Measurements from ENCODE around the gene CDX1. TPM values are rescaled to one million over a fixed set of nuclear protein-coding genes. Genes with fewer than 3 reads are reported as not detected.

Gene CDX1
- total RNA-seq, 1 donor from 2014 or later, result not detected

DNA sequence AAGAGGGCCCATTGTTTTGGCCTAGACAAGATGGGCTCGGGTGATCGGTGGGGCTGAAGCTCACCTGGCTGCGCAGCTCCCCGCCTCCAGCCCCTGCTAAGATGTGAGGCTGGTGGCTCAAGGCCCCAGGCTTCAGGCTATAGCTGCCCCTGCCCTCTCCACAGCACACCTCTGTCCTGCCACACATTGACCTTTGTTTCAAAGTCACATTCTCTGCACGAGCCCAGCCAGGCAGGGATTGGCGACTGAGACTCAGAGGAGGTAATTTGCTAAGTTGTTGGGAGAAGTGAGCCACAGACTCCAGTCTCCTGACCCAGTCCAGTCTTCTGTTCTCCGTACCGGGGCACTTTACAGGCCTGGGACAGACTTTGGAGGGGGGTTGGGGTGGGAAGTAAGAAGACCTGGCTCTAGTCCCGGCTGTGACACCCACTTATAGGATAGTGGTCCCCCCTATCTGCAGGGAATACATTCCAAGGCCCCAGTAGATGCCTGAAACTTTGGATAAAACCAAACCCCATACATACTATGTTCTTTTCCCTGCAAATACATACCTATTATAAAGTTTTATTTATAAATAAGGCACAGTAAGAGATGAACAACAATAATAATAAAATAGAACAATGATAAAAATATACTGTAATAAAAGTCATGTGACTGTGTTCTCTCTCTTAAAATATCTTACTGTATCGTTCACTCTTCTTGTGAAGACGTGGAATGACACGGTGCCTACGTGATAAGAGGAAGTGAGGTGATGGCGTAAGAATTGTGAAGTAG lies 24.2 kb upstream of the CDX1 start:
- no peaks in the 10 kb centered on the region for H3K36me3 Mint-ChIP-seq (ENCODE audit: unreplicated experiment)
- peaks cover 5% of the 10 kb centered on the region for H3K27me3 Mint-ChIP-seq (ENCODE audit: unreplicated experiment)
- TF ChIP-seq, protein P1, sequence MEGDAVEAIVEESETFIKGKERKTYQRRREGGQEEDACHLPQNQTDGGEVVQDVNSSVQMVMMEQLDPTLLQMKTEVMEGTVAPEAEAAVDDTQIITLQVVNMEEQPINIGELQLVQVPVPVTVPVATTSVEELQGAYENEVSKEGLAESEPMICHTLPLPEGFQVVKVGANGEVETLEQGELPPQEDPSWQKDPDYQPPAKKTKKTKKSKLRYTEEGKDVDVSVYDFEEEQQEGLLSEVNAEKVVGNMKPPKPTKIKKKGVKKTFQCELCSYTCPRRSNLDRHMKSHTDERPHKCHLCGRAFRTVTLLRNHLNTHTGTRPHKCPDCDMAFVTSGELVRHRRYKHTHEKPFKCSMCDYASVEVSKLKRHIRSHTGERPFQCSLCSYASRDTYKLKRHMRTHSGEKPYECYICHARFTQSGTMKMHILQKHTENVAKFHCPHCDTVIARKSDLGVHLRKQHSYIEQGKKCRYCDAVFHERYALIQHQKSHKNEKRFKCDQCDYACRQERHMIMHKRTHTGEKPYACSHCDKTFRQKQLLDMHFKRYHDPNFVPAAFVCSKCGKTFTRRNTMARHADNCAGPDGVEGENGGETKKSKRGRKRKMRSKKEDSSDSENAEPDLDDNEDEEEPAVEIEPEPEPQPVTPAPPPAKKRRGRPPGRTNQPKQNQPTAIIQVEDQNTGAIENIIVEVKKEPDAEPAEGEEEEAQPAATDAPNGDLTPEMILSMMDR (IDR thresholded peaks at IDR 0.05; ENCODE audit: partially characterized antibody, unreplicated experiment), result no peak
- peaks cover 5% of the 10 kb centered on the region for H3K9me3 Mint-ChIP-seq (ENCODE audit: unreplicated experiment)
- no peak overlapping the region for H3K4me3 Mint-ChIP-seq (ENCODE audit: unreplicated experiment)
- H3K4me1 Mint-ChIP-seq (ENCODE audit: low read depth, unreplicated experiment), result peaks cover 30% of the 10 kb centered on the region
- H3K27ac Mint-ChIP-seq (ENCODE audit: unreplicated experiment), result no peak overlapping the region
- no peak for DNase-seq

DNA sequence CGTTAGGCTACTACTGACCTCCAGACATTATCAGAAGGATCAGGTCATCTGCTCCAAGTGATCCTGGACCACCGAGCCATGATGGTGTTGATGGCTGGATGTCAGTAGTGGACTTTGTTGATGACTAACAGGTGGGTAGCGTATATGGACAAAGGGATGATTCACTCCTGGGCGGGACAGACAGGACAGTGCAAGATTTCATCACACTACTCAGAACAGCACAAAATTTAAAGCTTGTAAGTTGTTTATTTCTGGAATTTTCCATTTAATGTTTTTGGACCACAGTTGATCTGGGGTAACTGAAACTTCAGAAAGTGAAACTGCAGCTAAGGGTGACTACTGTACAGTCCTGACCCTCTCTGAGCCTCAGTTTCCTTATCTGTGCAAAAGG lies 23.6 kb upstream of the CDX1 start:
- peaks cover 30% of the 10 kb centered on the region for H3K4me1 Mint-ChIP-seq (ENCODE audit: low read depth, unreplicated experiment)
- no peak for DNase-seq
- TF ChIP-seq, protein P1 (IDR thresholded peaks at IDR 0.05; ENCODE audit: partially characterized antibody, unreplicated experiment), result no peak
- H3K4me3 Mint-ChIP-seq (ENCODE audit: unreplicated experiment), result no peak overlapping the region
- no peaks in the 10 kb centered on the region for H3K36me3 Mint-ChIP-seq (ENCODE audit: unreplicated experiment)
- H3K27ac Mint-ChIP-seq (ENCODE audit: unreplicated experiment), result no peak overlapping the region
- peaks cover 5% of the 10 kb centered on the region for H3K27me3 Mint-ChIP-seq (ENCODE audit: unreplicated experiment)
- peaks cover 2% of the 10 kb centered on the region for H3K9me3 Mint-ChIP-seq (ENCODE audit: unreplicated experiment)

DNA sequence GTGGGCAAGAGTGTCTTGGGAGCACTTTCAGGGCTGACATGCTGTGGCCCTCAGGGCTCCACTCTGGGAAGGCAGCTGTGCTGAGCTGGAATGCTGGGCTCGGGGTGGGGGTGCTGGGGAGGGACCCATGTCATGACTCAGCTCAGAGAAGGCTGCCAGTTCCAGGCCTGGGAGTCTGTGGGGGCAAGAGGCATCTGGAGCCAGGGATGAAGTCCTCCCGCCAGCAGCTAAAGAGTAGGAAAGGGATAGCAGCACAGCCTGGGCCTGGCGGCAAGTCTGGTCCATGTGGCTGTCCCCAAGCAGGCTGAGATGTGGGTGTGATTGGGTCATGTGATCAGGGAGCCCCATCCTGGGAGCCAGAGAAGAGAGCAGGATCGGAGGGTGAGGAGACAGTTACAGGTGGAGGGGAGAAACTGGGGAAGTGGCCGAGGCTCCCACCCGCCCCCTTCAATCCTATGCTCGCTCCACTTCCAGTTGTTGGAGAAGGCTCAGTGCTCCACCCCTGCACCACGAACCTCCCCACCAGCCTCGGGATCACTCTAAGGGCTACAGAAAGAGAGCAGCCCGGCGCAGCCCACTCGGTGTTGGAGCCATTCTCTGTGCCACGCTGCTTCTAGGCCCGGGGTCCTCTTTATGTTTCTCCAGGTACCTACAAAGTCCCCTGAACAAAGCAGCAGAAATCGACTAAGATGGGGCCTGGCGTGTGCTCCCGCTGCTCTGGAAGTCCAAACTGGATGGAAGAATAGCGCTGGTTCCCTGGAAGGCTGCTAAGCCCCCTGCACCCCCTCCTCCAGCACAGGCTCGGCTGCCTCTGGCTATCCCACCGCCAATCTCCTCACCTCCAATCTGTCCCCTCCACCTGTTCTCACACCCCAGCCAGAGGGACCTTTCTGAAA lies 23.0 kb upstream of the CDX1 start:
- H3K9me3 Mint-ChIP-seq (ENCODE audit: unreplicated experiment), result peaks cover 2% of the 10 kb centered on the region
- no peak for DNase-seq
- H3K4me1 Mint-ChIP-seq (ENCODE audit: low read depth, unreplicated experiment), result peaks cover 26% of the 10 kb centered on the region
- H3K27ac Mint-ChIP-seq (ENCODE audit: unreplicated experiment), result no peak overlapping the region
- peaks cover 5% of the 10 kb centered on the region for H3K27me3 Mint-ChIP-seq (ENCODE audit: unreplicated experiment)
- no peaks in the 10 kb centered on the region for H3K36me3 Mint-ChIP-seq (ENCODE audit: unreplicated experiment)
- TF ChIP-seq, protein P1 (IDR thresholded peaks at IDR 0.05; ENCODE audit: partially characterized antibody, unreplicated experiment), result no peak
- H3K4me3 Mint-ChIP-seq (ENCODE audit: unreplicated experiment), result no peak overlapping the region

DNA sequence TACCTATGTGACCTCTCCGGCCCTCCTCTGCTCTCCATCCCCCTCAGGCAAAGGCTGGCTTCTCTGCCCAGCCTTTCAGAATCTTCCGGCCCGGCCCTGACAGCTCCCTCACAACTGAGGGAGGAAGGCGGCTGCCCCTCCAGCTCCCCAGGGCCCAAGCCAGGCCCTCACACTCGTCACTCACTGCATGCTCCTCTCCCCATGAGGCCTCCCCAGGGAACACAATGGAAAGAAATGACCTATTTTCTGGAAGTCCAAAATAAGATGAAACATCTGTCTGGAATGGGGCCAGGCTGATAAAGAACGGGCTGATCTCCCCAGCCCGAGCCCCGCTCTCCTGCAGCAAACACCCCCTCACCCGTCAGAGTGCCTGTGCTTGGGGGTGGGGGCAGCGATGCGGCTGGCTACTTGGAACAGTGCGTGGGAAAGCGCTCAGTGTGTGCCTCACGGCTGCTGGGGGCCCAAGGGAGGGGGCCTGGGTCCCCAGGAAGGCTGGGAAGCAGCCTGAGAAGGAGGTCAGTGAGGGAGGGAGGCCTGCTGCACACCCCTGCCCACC lies 22.3 kb upstream of the CDX1 start:
- Mint-ChIP-seq H3K27ac (ENCODE audit: unreplicated experiment) (no peak overlapping the region), H3K9me3 (ENCODE audit: unreplicated experiment) (peaks cover 4% of the 10 kb centered on the region), H3K4me1 (ENCODE audit: low read depth, unreplicated experiment) (peaks cover 24% of the 10 kb centered on the region), H3K36me3 (ENCODE audit: unreplicated experiment) (no peaks in the 10 kb centered on the region), H3K4me3 (ENCODE audit: unreplicated experiment) (no peak overlapping the region), H3K27me3 (ENCODE audit: unreplicated experiment) (peaks cover 7% of the 10 kb centered on the region)
- TF ChIP-seq, protein P1 (IDR thresholded peaks at IDR 0.05; ENCODE audit: partially characterized antibody, unreplicated experiment), result no peak
- DNase-seq, result no peak

All from glutamatergic neuron (in vitro differentiated cells).